Rectal smooth muscle tissue (tissue), 1 donor: ENCODE measurements around the gene NPC2.

Experiments used
- H3K27ac ChIP-seq: one replicate; pipeline ENCODE4 v1.7.0; 2013; ENCODE audit warnings: low read depth, low read length, inconsistent platforms
- H3K27me3 ChIP-seq: one replicate; pipeline ENCODE4 v1.7.0; 2013; ENCODE audit warnings: low read length; ENCODE audit not compliant: control insufficient read depth, insufficient read depth
- H3K36me3 ChIP-seq: one replicate; pipeline ENCODE4 v1.7.0; 2013; ENCODE audit warnings: low read length; ENCODE audit not compliant: control insufficient read depth, insufficient read depth
- H3K4me1 ChIP-seq: one replicate; pipeline ENCODE4 v1.7.0; 2013; ENCODE audit warnings: low read length; ENCODE audit not compliant: control insufficient read depth, insufficient read depth
- H3K4me3 ChIP-seq: one replicate; pipeline ENCODE4 v1.7.0; 2013; ENCODE audit warnings: low read length
- H3K9ac ChIP-seq: one replicate; pipeline ENCODE4 v1.7.0; 2013; ENCODE audit warnings: low read length

The NPC2 gene

GRCh38 chr14:74528406-74528805, 35.3 kb upstream of the NPC2 start:
- Histone ChIP-seq H3K4me3 (no peak overlapping the region), H3K27me3 (no peaks in the 10 kb centered on the region), H3K36me3 (no peaks in the 10 kb centered on the region), H3K27ac (no peak overlapping the region), H3K9ac (no peak overlapping the region), H3K4me1 (no peaks in the 10 kb centered on the region)

GRCh38 chr14:74527736-74528280, 34.7 kb upstream of the NPC2 start:
- no peaks in the 10 kb centered on the region for H3K36me3 ChIP-seq
- H3K27me3 ChIP-seq: no peaks in the 10 kb centered on the region
- no peak overlapping the region for H3K27ac ChIP-seq
- H3K4me1 ChIP-seq: no peaks in the 10 kb centered on the region
- H3K4me3 ChIP-seq: no peak overlapping the region
- H3K9ac ChIP-seq: no peak overlapping the region

- Histone ChIP-seq H3K27me3 (no peaks in the 10 kb centered on the region), H3K36me3 (no peaks in the 10 kb centered on the region), H3K4me3 (no peak overlapping the region), H3K27ac (no peak overlapping the region), H3K9ac (no peak overlapping the region), H3K4me1 (no peaks in the 10 kb centered on the region)
These were observed 33.9 kb upstream of the NPC2 start for GRCh38 chr14:74526854-74527585.

- no peaks in the 10 kb centered on the region for H3K27me3 ChIP-seq
- no peak overlapping the region for H3K9ac ChIP-seq
- H3K4me3 ChIP-seq: no peak overlapping the region
- H3K36me3 ChIP-seq: no peaks in the 10 kb centered on the region
- no peak overlapping the region for H3K27ac ChIP-seq
- H3K4me1 ChIP-seq: no peaks in the 10 kb centered on the region
These were observed 32.3 kb upstream of the NPC2 start for GRCh38 chr14:74525361-74525851.

- Histone ChIP-seq H3K36me3 (no peaks in the 10 kb centered on the region), H3K27ac (no peak overlapping the region), H3K27me3 (no peaks in the 10 kb centered on the region), H3K4me1 (no peaks in the 10 kb centered on the region), H3K4me3 (no peak overlapping the region), H3K9ac (no peak overlapping the region)
These were observed 31.7 kb upstream of the NPC2 start for GRCh38 chr14:74524812-74525135.

- Histone ChIP-seq H3K4me3 (no peak overlapping the region), H3K4me1 (no peaks in the 10 kb centered on the region), H3K27me3 (no peaks in the 10 kb centered on the region), H3K9ac (no peak overlapping the region), H3K27ac (no peak overlapping the region), H3K36me3 (no peaks in the 10 kb centered on the region)
These were observed 31.1 kb upstream of the NPC2 start for GRCh38 chr14:74524076-74524811.

GRCh38 chr14:74522740-74523139, 29.6 kb upstream of the NPC2 start:
- H3K4me1 ChIP-seq: no peaks in the 10 kb centered on the region
- no peak overlapping the region for H3K9ac ChIP-seq
- H3K36me3 ChIP-seq: no peaks in the 10 kb centered on the region
- no peak overlapping the region for H3K27ac ChIP-seq
- H3K4me3 ChIP-seq: no peak overlapping the region
- no peaks in the 10 kb centered on the region for H3K27me3 ChIP-seq

- Histone ChIP-seq H3K27me3 (no peaks in the 10 kb centered on the region), H3K27ac (no peak overlapping the region), H3K4me3 (no peak overlapping the region), H3K4me1 (no peaks in the 10 kb centered on the region), H3K36me3 (no peaks in the 10 kb centered on the region), H3K9ac (no peak overlapping the region)
These were observed 28.7 kb upstream of the NPC2 start for GRCh38 chr14:74521756-74522155.

GRCh38 chr14:74519316-74520074, 26.4 kb upstream of the NPC2 start:
- H3K4me1 ChIP-seq: no peaks in the 10 kb centered on the region
- no peak overlapping the region for H3K27ac ChIP-seq
- H3K36me3 ChIP-seq: no peaks in the 10 kb centered on the region
- no peak overlapping the region for H3K9ac ChIP-seq
- no peaks in the 10 kb centered on the region for H3K27me3 ChIP-seq
- H3K4me3 ChIP-seq: no peak overlapping the region

- H3K27ac ChIP-seq: no peak overlapping the region
- H3K27me3 ChIP-seq: no peaks in the 10 kb centered on the region
- no peaks in the 10 kb centered on the region for H3K36me3 ChIP-seq
- no peaks in the 10 kb centered on the region for H3K4me1 ChIP-seq
- no peak overlapping the region for H3K4me3 ChIP-seq
- no peak overlapping the region for H3K9ac ChIP-seq
These were observed 25.1 kb upstream of the NPC2 start for GRCh38 chr14:74518221-74518620.

GRCh38 chr14:74517731-74518130, 24.6 kb upstream of the NPC2 start:
- H3K36me3 ChIP-seq: no peaks in the 10 kb centered on the region
- H3K4me3 ChIP-seq: no peak overlapping the region
- no peak overlapping the region for H3K9ac ChIP-seq
- H3K27ac ChIP-seq: no peak overlapping the region
- H3K4me1 ChIP-seq: no peaks in the 10 kb centered on the region
- no peaks in the 10 kb centered on the region for H3K27me3 ChIP-seq

GRCh38 chr14:74516451-74517160, 23.5 kb upstream of the NPC2 start:
- Histone ChIP-seq H3K9ac (no peak overlapping the region), H3K36me3 (no peaks in the 10 kb centered on the region), H3K4me1 (no peaks in the 10 kb centered on the region), H3K4me3 (no peak overlapping the region), H3K27ac (no peak overlapping the region), H3K27me3 (no peaks in the 10 kb centered on the region)
